CD4-positive, alpha-beta memory T cell (primary cell): Measurements from ENCODE around the gene FUT2. TPM values are rescaled to one million over a fixed set of nuclear protein-coding genes. Genes with fewer than 3 reads are reported as not detected.

Experiments
- CTCF ChIA-PET: fragments of 350-600 bp; sonication (Branson Sonifier 250); formaldehyde crosslinking; loops from one replicate; lab custom pipeline; 2021; ENCODE audit warnings: inconsistent platforms; ENCODE audit not compliant: partially characterized antibody; lab: Charles Lee
- POLR2A ChIA-PET: fragments of 350-600 bp; sonication (Branson Sonifier 250); formaldehyde crosslinking; loops from one replicate; lab custom pipeline; 2021; ENCODE audit not compliant: partially characterized antibody; lab: Charles Lee
- DNase-seq, 5 donors: peaks; one replicate each; pipeline versions ENCODE4 v3.0.0 to v3.0.0-alpha.2; 2020 to 2022; ENCODE audit warnings: mixed read lengths in 1 of 5
- H3K27ac ChIP-seq: one replicate; pipeline ENCODE4 v1.7.0; 2013; ENCODE audit warnings: low read depth, low read length
- H3K27me3 ChIP-seq: 2 replicates; pipeline ENCODE4 v1.7.0; 2013; ENCODE audit warnings: mild to moderate bottlenecking, low read length, moderate library complexity; ENCODE audit not compliant: insufficient read depth
- H3K36me3 ChIP-seq: 2 replicates; pipeline ENCODE4 v1.7.0; 2013; ENCODE audit warnings: mild to moderate bottlenecking, low read length, moderate library complexity; ENCODE audit not compliant: insufficient read depth
- H3K4me1 ChIP-seq: 2 replicates; pipeline ENCODE4 v1.7.0; 2013; ENCODE audit warnings: mild to moderate bottlenecking, low read length, moderate library complexity; ENCODE audit not compliant: insufficient read depth
- H3K4me3 ChIP-seq, 2 donors: one replicate each; pipeline ENCODE4 v1.7.0; 2013; ENCODE audit warnings: low read length in 2 of 2, mild to moderate bottlenecking in 1 of 2
- H3K9me3 ChIP-seq, 2 donors: one replicate each; pipeline ENCODE4 v1.7.0; 2013; ENCODE audit warnings: low read length in 2 of 2, control low read depth in 1 of 2; ENCODE audit not compliant: control insufficient read depth in 1 of 2
- H3K27ac Mint-ChIP-seq, 7 donors: one replicate each; pipeline ENCODE4 v1.8.0; 2020 to 2021; ENCODE audit warnings: mixed read lengths in 7 of 7, mild to moderate bottlenecking in 6 of 7, inconsistent platforms in 3 of 7, moderate library complexity in 3 of 7
- H3K27me3 Mint-ChIP-seq, 2 donors: one replicate each; pipeline ENCODE4 v1.8.0; 2020 to 2021; ENCODE audit warnings: mixed read lengths in 2 of 2
- H3K36me3 Mint-ChIP-seq, 2 donors: one replicate each; pipeline ENCODE4 v1.8.0; 2020 to 2021; ENCODE audit warnings: mixed read lengths in 2 of 2, inconsistent platforms in 1 of 2, mild to moderate bottlenecking in 1 of 2
- H3K4me1 Mint-ChIP-seq, 4 donors: one replicate each; pipeline ENCODE4 v1.8.0; 2020 to 2021; ENCODE audit warnings: mixed read lengths in 4 of 4, mild to moderate bottlenecking in 1 of 4
- H3K4me3 Mint-ChIP-seq, 8 donors: one replicate each; pipeline ENCODE4 v1.8.0; 2020 to 2021; ENCODE audit warnings: mixed read lengths in 8 of 8, mild to moderate bottlenecking in 7 of 8, moderate library complexity in 6 of 8, inconsistent platforms in 3 of 8
- H3K9me3 Mint-ChIP-seq, 8 donors: one replicate each; pipeline ENCODE4 v1.8.0; 2020 to 2021; ENCODE audit warnings: mixed read lengths in 8 of 8, mild to moderate bottlenecking in 5 of 8, inconsistent platforms in 3 of 8, moderate library complexity in 1 of 8
- intact Hi-C: fragments of 100-400 bp; cut with micrococcal nuclease; formaldehyde crosslinking; loops from one replicate; pipeline ENCODE4 v1.15.1; 2023
- polyA plus RNA-seq, 2 donors: library from polyadenylated mRNA; unstranded; fragments of 300-500 nt; fragmentation: Illumina TruSeq; gene quantifications; one replicate each; pipeline ENCODE4 v1.2.3, GENCODE V29; 2021
- total RNA-seq, 2 experiments: library from RNA; stranded (reverse); gene quantifications; one replicate each; pipeline ENCODE4 v1.2.3, GENCODE V29; 2021

Gene FUT2
- total and polyA plus RNA-seq, 4 experiments from 2014 or later = 0.11 to 0.59 TPM; not detected in 2

- ChIA-PET CTCF (interaction anchor here (1.0 kb wide), 1 partner anchor 33 kb away, joined by 3 read pairs; no protein-coding TSS in a partner anchor), POLR2A (interaction anchor here (1.0 kb wide), 1 partner anchor 12 kb away, joined by 5 read pairs; no protein-coding TSS in a partner anchor)
- Mint-ChIP-seq H3K27ac (peak overlapping the region in 4 of 7 donors; percentile 17 to 54 (median 28)), H3K36me3 (no peaks in the 10 kb centered on the region), H3K27me3 (peaks cover 9 to 11% of the 10 kb centered on the region in 2 donors), H3K4me1 (peaks cover 15 to 36% (median 24%) of the 10 kb centered on the region in 4 donors), H3K9me3 (peaks cover 0 to 1% (median 0%) of the 10 kb centered on the region in 8 donors), H3K4me3 (peak overlapping the region; percentile 30 to 91 (median 64))
- Histone ChIP-seq H3K36me3 (no peaks in the 10 kb centered on the region), H3K27ac (no peak overlapping the region), H3K27me3 (peaks cover 5% of the 10 kb centered on the region), H3K4me1 (peaks cover 28% of the 10 kb centered on the region), H3K9me3 (no peaks in the 10 kb centered on the region), H3K4me3 (no peak overlapping the region)
- no peak for DNase-seq
- intact Hi-C loops = no loop called here
Measured at GRCh38 chr19:48750771-48751504, 55.2 kb downstream of the FUT2 start.

DNA sequence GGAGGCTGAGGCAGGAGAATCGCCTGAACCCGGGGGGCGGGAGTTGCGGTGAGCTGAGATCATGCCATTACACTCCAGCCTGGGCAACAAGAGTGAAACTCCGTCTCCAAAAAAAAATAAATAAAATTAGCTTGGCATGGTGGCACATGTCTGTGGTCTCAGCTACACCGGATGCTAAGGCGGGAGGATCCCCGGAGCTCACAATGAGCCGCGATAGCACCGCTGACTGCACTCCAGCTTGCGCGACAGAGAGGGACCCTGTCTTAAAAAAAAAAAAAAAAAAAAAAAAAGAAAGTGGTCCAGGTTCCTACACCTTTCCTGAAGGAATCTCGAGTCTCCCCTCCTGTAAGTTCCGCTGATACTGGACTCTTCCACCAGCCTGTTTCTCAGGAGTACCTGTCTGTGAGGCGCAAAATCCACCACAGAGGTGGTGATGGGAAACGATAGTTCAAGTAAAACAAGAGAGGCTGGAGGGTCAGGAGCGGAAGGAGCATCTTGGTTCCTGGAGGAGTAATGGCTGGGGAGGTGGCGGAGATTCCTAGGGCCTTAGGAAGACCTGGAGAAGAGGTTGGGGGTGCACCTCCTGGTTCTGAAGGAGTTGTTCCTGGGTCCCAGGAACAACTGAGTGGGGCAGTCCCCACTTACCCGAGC, 56.2 kb downstream of the FUT2 start:
- H3K27me3 Mint-ChIP-seq = peaks cover 6 to 11% of the 10 kb centered on the region in 2 donors
- Histone ChIP-seq H3K4me3 (peak overlapping the region in 1 of 2 donors; percentile 45), H3K9me3 (no peaks in the 10 kb centered on the region), H3K27ac (no peak overlapping the region), H3K36me3 (no peaks in the 10 kb centered on the region), H3K4me1 (peaks cover 22% of the 10 kb centered on the region), H3K27me3 (no peaks in the 10 kb centered on the region)
- intact Hi-C loops = no loop called here
- peak overlapping the region; percentile 2 to 89 (median 52) for H3K27ac Mint-ChIP-seq
- peaks cover 13 to 29% (median 20%) of the 10 kb centered on the region in 4 donors for H3K4me1 Mint-ChIP-seq
- H3K4me3 Mint-ChIP-seq = peak overlapping the region; percentile 77 to 91 (median 86)
- DNase-seq = peak in 1 of 5 donors; percentile 19
- H3K36me3 Mint-ChIP-seq = no peaks in the 10 kb centered on the region
- ChIA-PET CTCF (interaction anchor here (1.0 kb wide), 1 partner anchor 34 kb away, joined by 3 read pairs; no protein-coding TSS in a partner anchor), POLR2A (interaction anchor here (1.1 to 1.2 kb wide), 2 partner anchors 12 to 77 kb away, joined by 3 to 4 read pairs; no protein-coding TSS in a partner anchor)
- H3K9me3 Mint-ChIP-seq = peaks cover 0 to 1% (median 0%) of the 10 kb centered on the region in 8 donors

GRCh38 chr19:48752496-48753365, 57.0 kb downstream of the FUT2 start, which contains the start of gene FUT1:
Gene FUT1, minus strand, starts transcription at chr19:48752641. Its CDS starts 1,360 bp downstream, at chr19:48751281.
- Mint-ChIP-seq H3K36me3 (no peaks in the 10 kb centered on the region), H3K27me3 (peaks cover 6 to 11% of the 10 kb centered on the region in 2 donors)
- CTCF ChIA-PET = no interaction called here

GRCh38 chr19:48755084-48755641, 59.4 kb downstream of the FUT2 start, which contains the start of gene FGF21:
Gene FGF21, plus strand, starts transcription at chr19:48755524. Its CDS starts 713 bp downstream, at chr19:48756237.
- ChIA-PET CTCF (interaction anchor here (1.2 kb wide), 1 partner anchor 16 kb away, joined by 3 read pairs; no protein-coding TSS in a partner anchor), POLR2A (no interaction called here)
- Mint-ChIP-seq H3K27ac (peak within 1 kb of the TSS in 1 of 7 donors; percentile 30), H3K9me3 (no peaks in the 10 kb centered on the region), H3K36me3 (no peaks in the 10 kb centered on the region), H3K4me3 (peak within 1 kb of the TSS in 2 of 8 donors; percentile 84 to 88), H3K27me3 (peaks cover 7 to 11% of the 10 kb centered on the region in 2 donors), H3K4me1 (peaks cover 13 to 25% (median 19%) of the 10 kb centered on the region in 4 donors)
- Histone ChIP-seq H3K27me3 (no peaks in the 10 kb centered on the region), H3K36me3 (no peaks in the 10 kb centered on the region), H3K9me3 (no peaks in the 10 kb centered on the region), H3K27ac (no peak within 1 kb of the TSS), H3K4me1 (peaks cover 18% of the 10 kb centered on the region), H3K4me3 (no peak within 1 kb of the TSS)
- intact Hi-C loops = no loop called here
- no peak for DNase-seq

More at GRCh38 chr19:48752496-48753365, 57.0 kb downstream of the FUT2 start, which contains the start of gene FUT1:
- H3K27ac ChIP-seq = no peak within 1 kb of the TSS
- no peaks in the 10 kb centered on the region for H3K36me3 ChIP-seq
- H3K4me1 ChIP-seq = peaks cover 18% of the 10 kb centered on the region
- intact Hi-C loops = no loop called here
- H3K4me1 Mint-ChIP-seq = peaks cover 13 to 25% (median 19%) of the 10 kb centered on the region in 4 donors
- H3K9me3 Mint-ChIP-seq = peaks cover 0 to 1% (median 0%) of the 10 kb centered on the region in 8 donors
- H3K27ac Mint-ChIP-seq = peak within 1 kb of the TSS; percentile 4 to 89 (median 70)
- POLR2A ChIA-PET = interaction anchor here (1.1 to 1.2 kb wide), 2 partner anchors 13 to 78 kb away, joined by 3 to 4 read pairs; no protein-coding TSS in a partner anchor
- H3K9me3 ChIP-seq = no peaks in the 10 kb centered on the region
- no peaks in the 10 kb centered on the region for H3K27me3 ChIP-seq
- peak within 1 kb of the TSS; percentile 11 to 45 for H3K4me3 ChIP-seq
- peak; percentile 29 to 60 (median 35) for DNase-seq
- H3K4me3 Mint-ChIP-seq = peak within 1 kb of the TSS; percentile 83 to 91 (median 86)

Other genes with a start within 250 kb of the FUT2 start
- 10 to 100 TPM; 36.2 to 39.0 TPM for gene GRWD1, start 250.0 kb upstream of the FUT2 start, total RNA-seq
- gene GRWD1, start 250.0 kb upstream of the FUT2 start, polyA plus RNA-seq = 10 to 100 TPM; 44.4 to 52.8 TPM
- gene KCNJ14, start 240.4 kb upstream of the FUT2 start, total RNA-seq = 1 to 10 TPM; 2.5 to 3.6 TPM
- gene KCNJ14, start 240.4 kb upstream of the FUT2 start, polyA plus RNA-seq = under 1 TPM; 0.18 to 0.22 TPM
- gene CYTH2, start 226.6 kb upstream of the FUT2 start, total RNA-seq = 10 to 100 TPM; 74.9 to 89.0 TPM
- gene CYTH2, start 226.6 kb upstream of the FUT2 start, polyA plus RNA-seq = 10 to 100 TPM; 30.1 to 31.3 TPM
- 10 to 100 TPM; 18.5 to 20.6 TPM for gene LMTK3, start 184.1 kb upstream of the FUT2 start, total RNA-seq
- gene LMTK3, start 184.1 kb upstream of the FUT2 start, polyA plus RNA-seq = under 1 TPM in 1 of 2 donors, not detected in 1; 0.17 TPM
- gene SULT2B1, start 143.8 kb upstream of the FUT2 start, total RNA-seq = not detected
- gene SULT2B1, start 143.8 kb upstream of the FUT2 start, polyA plus RNA-seq = under 1 TPM in 1 of 2 donors, not detected in 1; 0.13 TPM
- gene SPACA4, start 89.2 kb upstream of the FUT2 start, total RNA-seq = not detected
- gene SPACA4, start 89.2 kb upstream of the FUT2 start, polyA plus RNA-seq = not detected
- gene FAM83E, start 80.9 kb upstream of the FUT2 start, total RNA-seq = 1 to 10 TPM; 4.3 to 5.3 TPM
- not detected for gene FAM83E, start 80.9 kb upstream of the FUT2 start, polyA plus RNA-seq
- gene RPL18, start 76.8 kb upstream of the FUT2 start, total RNA-seq = 1,000 to 10,000 TPM; 2,357 to 2,448 TPM
- gene RPL18, start 76.8 kb upstream of the FUT2 start, polyA plus RNA-seq = 1,000 to 10,000 TPM; 2,084 to 2,180 TPM
- 10 to 100 TPM; 25.0 to 29.1 TPM for gene SPHK2, start 76.5 kb upstream of the FUT2 start, total RNA-seq
- 1 to 10 TPM; 6.0 to 8.4 TPM for gene SPHK2, start 76.5 kb upstream of the FUT2 start, polyA plus RNA-seq
- 10 to 100 TPM; 62.6 to 69.5 TPM for gene DBP, start 58.6 kb upstream of the FUT2 start, total RNA-seq
- 100 to 1,000 TPM in 1 of 2 donors, 10 to 100 TPM in 1; 37.4 to 113 TPM for gene DBP, start 58.6 kb upstream of the FUT2 start, polyA plus RNA-seq
- gene CA11, start 49.8 kb upstream of the FUT2 start, total RNA-seq = 10 to 100 TPM; 13.7 to 15.4 TPM
- gene CA11, start 49.8 kb upstream of the FUT2 start, polyA plus RNA-seq = 1 to 10 TPM; 5.0 to 9.4 TPM
- 1 to 10 TPM; 2.3 to 3.3 TPM for gene NTN5, start 23.0 kb upstream of the FUT2 start, total RNA-seq
- under 1 TPM in 1 of 2 donors, not detected in 1; 0.62 TPM for gene NTN5, start 23.0 kb upstream of the FUT2 start, polyA plus RNA-seq
- gene MAMSTR, start 23.8 kb downstream of the FUT2 start, total RNA-seq = 1 to 10 TPM; 2.1 to 2.5 TPM
- under 1 TPM; 0.71 to 0.73 TPM for gene MAMSTR, start 23.8 kb downstream of the FUT2 start, polyA plus RNA-seq
- under 1 TPM in 1 of 2 experiments, not detected in 1; 0.22 TPM for gene RASIP1, start 44.6 kb downstream of the FUT2 start, total RNA-seq
- under 1 TPM; 0.10 to 0.25 TPM for gene RASIP1, start 44.6 kb downstream of the FUT2 start, polyA plus RNA-seq
- gene IZUMO1, start 50.9 kb downstream of the FUT2 start, total RNA-seq = not detected
- gene IZUMO1, start 50.9 kb downstream of the FUT2 start, polyA plus RNA-seq = not detected
- under 1 TPM; 0.22 to 0.32 TPM for gene FUT1, start 56.7 kb downstream of the FUT2 start, total RNA-seq
- under 1 TPM in 1 of 2 donors, not detected in 1; 0.11 TPM for gene FUT1, start 56.7 kb downstream of the FUT2 start, polyA plus RNA-seq
- not detected for gene FGF21, start 59.6 kb downstream of the FUT2 start, total RNA-seq
- not detected for gene FGF21, start 59.6 kb downstream of the FUT2 start, polyA plus RNA-seq
- 10 to 100 TPM; 25.9 to 30.1 TPM for gene BCAT2, start 115.1 kb downstream of the FUT2 start, total RNA-seq
- 10 to 100 TPM; 19.0 to 28.8 TPM for gene BCAT2, start 115.1 kb downstream of the FUT2 start, polyA plus RNA-seq
- gene HSD17B14, start 140.5 kb downstream of the FUT2 start, total RNA-seq = under 1 TPM; 0.35 to 0.75 TPM
- gene HSD17B14, start 140.5 kb downstream of the FUT2 start, polyA plus RNA-seq = 1 to 10 TPM in 1 of 2 donors, under 1 TPM in 1; 0.32 to 1.1 TPM
- gene PLEKHA4, start 172.6 kb downstream of the FUT2 start, total RNA-seq = 1 to 10 TPM; 2.8 to 6.6 TPM
- 1 to 10 TPM; 2.3 to 7.5 TPM for gene PLEKHA4, start 172.6 kb downstream of the FUT2 start, polyA plus RNA-seq
- 10 to 100 TPM; 67.0 to 69.8 TPM for gene PPP1R15A, start 176.4 kb downstream of the FUT2 start, total RNA-seq
- gene PPP1R15A, start 176.4 kb downstream of the FUT2 start, polyA plus RNA-seq = 10 to 100 TPM; 79.6 to 83.3 TPM
- not detected for gene TULP2, start 202.8 kb downstream of the FUT2 start, total RNA-seq
- gene TULP2, start 202.8 kb downstream of the FUT2 start, polyA plus RNA-seq = not detected
- gene NUCB1, start 204.3 kb downstream of the FUT2 start, total RNA-seq = 100 to 1,000 TPM; 132 to 145 TPM
- gene NUCB1, start 204.3 kb downstream of the FUT2 start, polyA plus RNA-seq = 100 to 1,000 TPM in 1 of 2 donors, 10 to 100 TPM in 1; 65.3 to 126 TPM
- 1 to 10 TPM; 1.2 to 1.6 TPM for gene DHDH, start 237.7 kb downstream of the FUT2 start, total RNA-seq
- gene DHDH, start 237.7 kb downstream of the FUT2 start, polyA plus RNA-seq = 1 to 10 TPM in 1 of 2 donors, under 1 TPM in 1; 0.60 to 1.2 TPM